Stimulated activated CD8-positive, alpha-beta memory T cell treated with anti-CD3 and anti-CD28 coated beads, Interleukin-12 subunit alpha, Interleukin-12 subunit beta, amount 100 ng/mL, for 24 hours (primary cell): ENCODE results near the gene COQ8A.
"Not testable (repeated sequence)": the region's sequence is repeated elsewhere in the genome, so short reads cannot be mapped to it uniquely, and the experiment has no call there.

Experiments used
- DNase-seq: peaks from one replicate; pipeline ENCODE4 v3.0.0-alpha.2; 2020; ENCODE audit errors: extremely low read depth

Gene COQ8A

DNA sequence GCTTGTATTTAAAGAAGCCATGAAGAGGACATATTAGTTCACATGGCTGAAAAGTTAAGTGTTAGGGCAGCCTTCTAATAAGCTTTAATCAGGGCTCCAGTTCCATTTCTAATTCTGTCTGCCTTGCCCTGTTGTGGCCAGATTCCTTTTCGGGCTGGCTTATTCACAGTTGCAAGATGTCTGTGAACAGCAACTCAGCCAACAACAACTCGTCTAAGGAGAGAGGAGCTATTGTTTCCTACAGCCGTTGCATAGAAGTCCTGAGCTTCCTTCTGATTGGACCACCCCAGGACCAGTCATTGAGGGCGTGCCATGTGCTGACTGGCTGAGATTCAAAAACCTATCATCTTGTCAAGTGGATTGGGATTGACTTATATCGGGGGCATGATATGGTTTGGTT is 18.6 kb upstream of the COQ8A start:
- no peak for DNase-seq

DNA sequence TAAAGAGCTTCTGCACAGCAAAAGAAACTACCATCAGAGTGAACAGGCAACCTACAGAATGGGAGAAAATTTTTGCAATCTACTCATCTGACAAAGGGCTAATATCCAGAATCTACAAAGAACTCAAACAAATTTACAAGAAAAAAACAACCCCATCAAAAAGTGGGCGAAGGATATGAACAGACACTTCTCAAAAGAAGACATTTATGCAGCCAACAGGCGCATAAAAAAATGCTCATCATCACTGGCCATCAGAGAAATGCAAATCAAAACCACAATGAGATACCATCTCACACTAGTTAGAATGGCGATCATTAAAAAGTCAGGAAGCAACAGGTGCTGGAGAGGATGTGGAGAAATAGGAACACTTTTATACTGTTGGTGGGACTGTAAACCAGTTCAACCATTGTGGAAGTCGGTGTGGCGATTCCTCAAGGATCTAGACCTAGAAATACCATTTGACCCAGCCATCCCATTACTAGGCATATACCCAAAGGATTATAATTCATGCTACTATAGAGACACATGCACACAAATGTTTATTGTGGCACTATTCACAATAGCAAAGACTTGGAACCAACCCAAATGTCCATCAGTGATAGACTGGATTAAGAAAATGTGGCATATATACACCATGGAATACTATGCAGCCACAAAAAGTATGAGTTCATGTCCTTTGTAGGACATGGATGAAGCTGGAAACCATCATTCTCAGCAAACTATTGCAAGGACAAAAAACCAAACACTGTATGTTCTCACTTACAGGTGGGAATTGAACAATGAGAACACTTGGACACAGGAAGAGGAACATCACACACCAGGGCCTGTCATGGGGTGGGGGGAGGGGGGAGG is 10.6 kb upstream of the COQ8A start:
- not testable (repeated sequence) for DNase-seq

DNA sequence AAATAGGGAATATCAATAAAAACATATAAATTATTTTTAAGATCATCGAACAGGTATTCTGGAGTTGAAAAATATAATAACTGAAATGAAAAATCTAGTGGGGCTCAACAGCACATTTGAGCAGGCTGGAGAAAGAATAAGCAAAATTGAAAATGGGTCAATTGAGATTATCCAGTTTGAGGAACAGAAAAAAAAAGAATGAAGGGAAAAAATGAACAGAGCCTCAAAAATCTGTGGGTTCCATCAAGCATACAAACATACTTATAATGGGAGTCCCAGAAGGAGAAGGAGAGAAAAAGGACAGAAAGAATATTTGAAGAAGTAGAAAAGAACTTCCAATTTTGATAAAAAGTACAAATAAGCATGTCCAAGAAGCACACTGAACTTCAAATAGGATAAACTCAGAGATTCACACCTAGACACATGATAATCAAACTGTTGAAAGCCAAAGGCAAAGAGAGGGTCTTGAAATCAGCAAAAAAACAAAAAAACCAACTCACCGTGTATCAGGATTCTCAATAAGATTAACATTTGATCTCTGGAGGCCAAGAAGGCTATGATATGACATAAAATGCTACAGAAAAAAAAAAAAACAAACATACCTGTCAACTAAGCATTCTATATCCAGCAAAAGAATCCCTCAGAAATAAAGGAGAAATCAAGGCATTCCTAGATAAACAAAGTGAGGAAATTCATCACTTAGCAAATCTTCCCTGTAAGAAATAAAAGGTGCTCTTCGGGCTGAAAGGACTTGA is 5.4 kb upstream of the COQ8A start:
- no peak for DNase-seq

DNA sequence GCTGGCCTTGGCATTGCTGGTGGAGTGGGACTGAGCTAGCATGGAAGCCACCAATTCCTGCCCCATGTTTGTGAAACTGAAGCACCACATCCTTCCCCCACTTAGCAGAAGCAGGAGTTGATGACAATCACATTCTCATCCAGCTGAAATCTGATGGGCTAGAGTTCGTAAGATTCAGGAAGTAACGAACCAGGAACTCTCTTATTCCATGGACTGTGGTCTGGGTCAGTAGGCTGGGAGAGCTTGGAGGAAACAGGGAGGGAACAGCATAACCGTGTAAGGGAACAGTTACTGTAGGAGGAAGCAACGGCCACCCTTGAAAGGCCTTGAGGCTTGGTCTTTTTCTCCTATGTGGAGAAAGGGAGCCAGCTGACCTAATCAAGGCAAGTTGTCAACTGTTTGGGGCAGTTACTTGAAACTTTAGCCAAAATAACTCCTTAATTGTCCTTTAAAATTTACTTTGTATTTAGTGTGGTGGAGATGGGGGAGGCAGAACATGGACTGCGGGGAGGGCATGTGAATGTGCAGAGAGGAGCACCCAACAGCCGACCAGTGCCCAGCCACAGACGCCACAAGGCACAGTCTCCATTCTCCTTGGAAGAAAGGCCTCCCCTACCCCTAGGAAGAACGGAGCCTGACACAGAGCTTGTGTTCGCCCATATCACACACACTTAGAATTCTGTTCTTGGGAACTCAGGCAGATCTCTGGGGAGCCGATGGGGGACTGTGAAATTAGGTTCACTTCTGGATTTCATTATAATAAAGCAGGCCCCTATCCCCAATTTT is 2.0 kb upstream of the COQ8A start:
- no peak for DNase-seq

DNA sequence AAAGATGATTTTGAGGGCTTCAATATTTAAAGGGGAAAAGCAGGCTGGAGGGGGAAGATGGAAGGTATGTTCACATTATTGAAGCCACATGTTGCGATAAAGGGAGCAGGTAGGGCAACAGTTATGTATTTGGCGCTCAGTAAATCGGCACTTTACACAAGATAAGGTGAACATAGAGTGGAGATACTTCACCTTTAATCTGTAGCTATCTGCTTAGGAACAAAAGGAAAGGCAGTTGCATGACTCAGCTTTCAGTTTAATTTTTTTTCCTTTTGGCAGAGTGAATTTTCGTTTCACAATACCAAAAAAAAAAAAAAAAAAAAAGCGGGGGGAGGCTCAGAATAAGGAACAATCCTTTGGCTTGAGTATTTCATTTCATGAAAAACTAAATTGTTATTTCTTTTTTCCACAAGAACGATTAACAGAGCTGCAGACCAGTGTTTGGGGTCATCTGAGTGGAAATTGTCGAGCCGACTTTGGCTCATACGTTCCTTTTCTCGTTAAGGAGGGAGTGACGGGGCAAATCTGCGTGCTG is 1.1 kb upstream of the COQ8A start:
- DNase-seq, result no peak

DNA sequence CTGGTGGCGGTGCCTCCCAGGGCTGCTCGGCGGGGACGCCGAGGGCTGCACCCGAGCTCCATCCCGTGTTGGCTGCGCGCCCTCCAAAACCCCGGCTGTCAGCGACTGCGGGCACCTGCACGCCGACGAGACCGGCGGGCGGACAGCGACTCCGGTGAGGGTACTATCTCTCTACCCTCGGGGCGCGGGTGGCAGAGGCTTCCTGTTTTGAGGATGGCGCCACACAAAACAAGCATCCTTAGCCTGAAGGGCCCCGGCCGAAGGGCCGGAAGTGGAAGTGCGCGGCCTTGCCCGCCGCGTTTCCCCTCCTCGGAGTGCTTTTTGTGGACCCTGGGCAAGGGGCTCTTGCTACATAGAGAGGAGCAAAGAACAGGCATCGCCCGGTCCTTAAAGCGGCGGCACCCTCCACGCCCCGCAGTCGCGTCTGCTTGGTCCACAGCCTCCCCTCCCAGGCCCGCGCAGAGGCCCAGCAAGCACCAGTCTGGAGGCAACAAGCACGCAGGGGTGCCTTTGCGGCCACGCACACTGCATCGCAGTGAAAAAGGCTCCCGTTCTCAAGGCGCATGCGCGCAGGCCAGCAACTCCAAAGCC is 561 bp upstream of the COQ8A start:
- peak; percentile 24 for DNase-seq

DNA sequence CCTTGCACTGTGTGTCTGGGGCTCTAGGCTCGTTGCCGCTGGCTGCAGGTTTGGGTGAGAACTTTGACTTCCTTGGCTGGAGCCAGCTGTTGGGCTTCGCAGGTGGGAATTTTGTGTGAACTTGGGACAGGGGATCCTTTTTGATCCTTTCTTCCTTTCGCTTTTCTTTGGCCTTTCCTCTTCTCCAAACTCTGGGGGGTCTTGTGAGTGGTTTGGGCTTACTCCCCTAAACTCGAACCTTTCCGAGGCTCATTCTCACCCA is 643 bp downstream of the COQ8A start:
- no peak for DNase-seq

DNA sequence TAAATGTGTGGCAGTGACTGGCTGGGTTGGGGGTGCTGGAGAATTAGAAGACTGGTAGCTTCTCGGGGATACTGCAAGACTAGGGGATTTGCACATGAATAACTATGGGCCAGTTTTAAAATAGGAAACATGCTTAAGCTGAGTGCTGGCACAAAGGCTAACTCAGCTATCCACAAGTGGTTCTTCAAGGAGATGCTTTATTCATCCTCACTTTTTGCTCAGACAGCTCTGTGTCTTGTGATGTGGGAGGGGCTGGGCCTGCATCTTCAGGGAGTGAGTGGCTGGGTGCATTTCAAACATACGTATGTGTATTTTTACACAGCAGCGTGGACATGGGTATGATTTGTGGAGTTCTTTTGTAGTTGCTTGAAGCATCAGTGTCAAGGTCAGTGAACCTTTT is 2.3 kb downstream of the COQ8A start:
- no peak for DNase-seq

DNA sequence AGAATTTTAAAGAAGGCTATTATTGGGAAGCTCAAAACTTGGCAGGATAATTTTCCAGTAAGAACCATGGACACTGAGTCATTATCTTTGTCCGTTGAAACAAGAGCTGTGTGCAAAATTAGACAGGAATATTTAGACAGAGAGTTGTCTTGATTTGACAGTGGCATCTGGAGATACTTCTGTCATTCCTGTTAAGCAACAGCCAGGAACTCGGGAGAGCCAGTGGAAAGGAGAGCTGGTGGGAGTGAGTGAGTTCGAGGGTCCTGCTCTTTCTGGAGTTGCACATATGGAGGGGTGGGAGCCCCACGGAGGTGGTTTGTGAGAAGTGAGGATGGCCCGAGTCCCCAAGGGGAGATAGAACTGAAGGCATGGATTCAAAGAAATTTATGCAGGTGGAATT is 3.1 kb downstream of the COQ8A start:
- no peak for DNase-seq

DNA sequence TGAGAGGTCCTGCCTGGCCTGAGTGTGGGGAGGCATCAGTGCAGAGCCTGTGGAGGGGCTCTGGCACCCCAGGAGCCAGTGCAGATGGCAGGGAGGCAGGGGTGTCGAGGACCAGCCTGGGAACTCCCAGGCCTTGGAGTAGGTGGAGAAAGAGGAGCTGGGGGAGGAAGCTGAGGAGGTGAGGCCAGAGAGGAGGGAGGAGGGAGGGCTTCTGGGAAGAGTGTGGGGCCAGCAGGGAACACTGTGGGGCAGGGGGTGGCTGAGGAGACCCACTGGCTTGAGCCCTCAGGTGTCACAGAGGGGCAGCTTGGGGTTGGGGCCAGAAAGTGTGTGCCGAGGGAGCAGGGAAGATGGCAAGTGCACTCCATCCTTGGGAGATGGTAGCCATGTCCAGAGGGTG is 3.8 kb downstream of the COQ8A start:
- DNase-seq, result no peak

DNA sequence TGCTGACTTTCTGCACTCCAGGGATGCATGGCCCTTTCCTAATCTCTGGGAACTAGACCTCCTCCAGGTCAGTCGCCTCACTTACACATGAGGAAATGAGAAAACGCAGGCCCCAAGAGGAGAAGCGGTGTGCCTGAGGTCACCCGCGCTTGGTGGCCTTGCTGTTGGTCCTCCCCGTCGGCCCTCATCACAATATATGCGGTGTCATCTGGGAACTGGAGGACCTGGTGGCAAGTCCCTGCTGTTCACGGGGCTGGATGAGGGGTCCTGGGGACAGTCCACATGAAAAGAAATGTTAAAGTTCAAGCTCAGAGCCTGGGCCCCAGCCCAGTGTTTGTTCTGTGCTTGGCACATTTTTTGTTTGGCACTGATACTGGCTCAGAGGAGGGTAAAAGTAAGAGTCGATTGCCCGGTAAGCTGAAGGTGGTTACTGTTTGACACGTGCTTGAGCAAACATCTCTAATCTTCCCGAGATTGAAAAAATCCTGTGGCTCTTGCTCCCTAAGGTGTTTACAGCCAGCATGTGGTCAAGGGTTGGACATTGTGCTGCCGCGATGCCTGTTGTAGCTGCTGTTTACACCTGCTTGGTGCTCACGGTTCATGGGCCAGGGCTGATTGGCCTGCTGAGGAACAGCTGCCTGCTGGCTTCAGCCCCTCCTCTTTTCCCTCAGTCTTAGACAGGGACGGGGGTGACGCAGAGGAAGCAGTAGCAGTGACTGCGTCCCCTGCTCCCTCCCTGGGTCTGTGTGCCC is 5.2 kb downstream of the COQ8A start:
- no peak for DNase-seq

DNA sequence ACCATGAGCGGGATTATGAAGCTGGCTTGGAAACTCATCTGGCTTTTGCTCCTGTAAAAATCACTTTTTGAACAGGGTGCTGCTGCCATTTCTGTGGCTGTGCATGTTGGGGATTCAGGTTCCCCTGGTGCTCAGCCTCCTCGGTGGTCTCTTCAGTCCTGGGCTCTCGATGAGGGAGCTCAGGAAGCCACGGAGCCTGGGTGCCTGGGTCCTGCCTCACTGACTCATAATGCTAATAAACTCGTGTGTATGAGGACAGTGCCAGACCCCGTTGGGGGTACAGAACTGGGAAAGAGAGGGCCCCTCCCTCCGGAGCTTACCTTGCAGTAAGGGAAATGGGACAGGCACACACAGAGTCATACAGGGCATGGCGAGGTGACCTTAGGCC is 5.8 kb downstream of the COQ8A start:
- no peak for DNase-seq

DNA sequence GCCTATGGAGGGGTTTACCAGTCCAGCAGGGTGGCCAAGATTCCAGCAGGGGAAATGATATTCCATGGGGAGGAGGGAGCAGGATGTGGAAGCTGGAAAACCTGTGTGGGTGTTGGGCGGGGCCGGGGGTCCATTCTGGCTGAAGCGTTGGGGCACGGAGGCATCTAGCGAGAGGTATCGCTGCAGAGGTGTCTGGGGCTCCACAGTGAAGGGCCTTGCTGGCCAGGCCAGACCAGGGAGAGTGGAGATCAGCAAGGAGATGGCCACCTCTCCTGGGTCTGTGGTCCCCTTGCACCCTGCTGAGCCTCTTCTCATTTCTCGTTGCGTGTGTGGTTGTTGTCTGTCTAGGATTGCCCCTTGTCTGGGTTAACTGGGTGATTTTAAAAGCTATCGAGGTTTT is 6.2 kb downstream of the COQ8A start:
- DNase-seq, result no peak

DNA sequence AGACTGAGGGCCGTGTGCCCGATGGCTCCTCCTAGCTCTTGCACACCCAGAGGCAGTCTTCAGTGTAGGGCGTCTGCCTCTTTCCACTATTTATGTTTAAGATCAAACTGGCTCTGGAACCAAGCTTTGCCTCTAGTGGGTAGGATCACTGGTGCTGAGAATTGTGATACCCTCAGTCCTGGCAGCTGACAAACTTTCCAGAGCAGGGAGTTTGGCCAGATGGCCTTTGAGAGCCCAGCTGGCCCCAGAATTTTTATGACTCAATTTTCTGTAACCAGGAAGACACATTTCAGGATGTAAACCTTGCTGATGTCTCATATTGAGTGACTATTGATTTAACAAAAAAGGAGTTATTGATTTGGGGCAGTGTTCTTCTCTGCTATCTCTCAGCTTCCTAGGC is 6.7 kb downstream of the COQ8A start:
- DNase-seq, result no peak

DNA sequence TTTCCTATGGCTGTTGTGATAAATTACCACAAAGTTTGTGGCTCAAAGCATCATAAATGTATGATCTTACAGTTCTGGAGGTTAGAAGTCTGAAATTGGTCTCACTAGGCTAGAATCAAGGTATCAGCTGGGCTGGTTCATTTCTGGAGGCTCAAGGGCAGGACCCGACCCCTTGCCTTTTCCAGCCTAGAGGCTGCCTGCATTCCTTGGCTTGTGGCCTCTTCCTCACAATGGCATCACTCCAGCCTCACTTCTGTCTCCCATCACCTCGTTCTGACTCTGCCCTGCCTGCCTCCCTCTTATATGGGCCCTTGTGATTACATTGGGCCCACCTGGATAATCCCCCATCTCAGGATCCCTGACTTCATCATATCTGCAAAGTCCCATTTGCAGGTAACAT is 8.0 kb downstream of the COQ8A start:
- no peak for DNase-seq

DNA sequence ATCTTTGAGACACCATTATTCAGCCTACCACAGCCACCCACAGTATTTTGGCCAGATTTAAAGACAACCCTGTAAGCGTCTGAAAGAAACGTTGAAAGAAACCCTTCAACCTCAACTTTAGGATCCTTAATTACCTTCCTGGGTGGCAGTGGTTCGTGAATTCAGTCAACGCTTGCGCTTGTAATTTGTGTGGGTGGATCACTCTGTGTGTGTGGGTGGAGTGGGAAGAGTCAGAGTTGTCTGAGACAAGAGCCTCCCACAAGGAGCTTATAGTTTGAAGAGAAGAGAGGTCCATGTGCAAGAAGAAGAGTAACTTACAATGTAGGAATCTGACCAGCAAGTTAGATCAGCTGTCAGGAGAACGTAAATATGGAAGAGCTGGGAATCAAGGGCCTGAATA is 8.4 kb downstream of the COQ8A start:
- DNase-seq, result no peak

DNA sequence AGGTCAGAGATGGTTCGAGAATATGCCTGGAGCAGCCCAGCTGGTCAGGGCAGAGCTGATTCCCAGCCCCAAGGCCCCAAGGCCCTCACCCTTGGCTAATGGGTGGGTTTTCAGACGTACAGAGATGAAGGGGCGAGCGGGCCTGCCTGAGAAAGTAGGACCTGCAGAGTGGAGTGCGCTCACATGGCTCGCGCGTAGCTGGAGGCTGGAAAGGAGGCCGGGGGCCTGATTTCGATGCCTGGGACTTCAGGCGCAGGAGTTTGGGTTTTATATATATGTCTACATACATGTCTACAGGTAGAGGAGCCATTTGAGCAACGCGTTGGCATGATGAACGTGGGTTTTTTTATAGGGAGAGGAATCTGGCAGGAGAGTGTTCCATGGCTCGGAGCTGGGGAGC is 8.9 kb downstream of the COQ8A start:
- DNase-seq, result no peak

DNA sequence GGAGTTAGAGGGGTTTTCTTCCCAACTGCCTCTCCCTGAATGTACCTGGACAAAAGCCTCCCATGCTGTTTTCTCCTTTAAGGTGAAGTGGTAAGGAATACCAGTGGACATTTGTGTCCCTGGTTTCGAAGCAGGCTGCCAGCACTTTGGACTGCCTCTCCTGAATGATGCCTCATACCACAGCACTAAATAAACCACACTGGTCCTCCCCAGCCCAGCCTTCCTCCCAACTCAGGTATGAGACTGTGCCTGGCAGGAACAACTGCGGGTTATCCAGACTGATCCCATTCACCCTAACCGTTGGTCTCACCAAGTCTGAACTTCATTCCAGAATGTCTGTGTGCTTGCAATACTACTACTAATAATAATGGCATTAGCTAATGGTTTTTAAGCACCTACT is 9.3 kb downstream of the COQ8A start:
- DNase-seq, result no peak

DNA sequence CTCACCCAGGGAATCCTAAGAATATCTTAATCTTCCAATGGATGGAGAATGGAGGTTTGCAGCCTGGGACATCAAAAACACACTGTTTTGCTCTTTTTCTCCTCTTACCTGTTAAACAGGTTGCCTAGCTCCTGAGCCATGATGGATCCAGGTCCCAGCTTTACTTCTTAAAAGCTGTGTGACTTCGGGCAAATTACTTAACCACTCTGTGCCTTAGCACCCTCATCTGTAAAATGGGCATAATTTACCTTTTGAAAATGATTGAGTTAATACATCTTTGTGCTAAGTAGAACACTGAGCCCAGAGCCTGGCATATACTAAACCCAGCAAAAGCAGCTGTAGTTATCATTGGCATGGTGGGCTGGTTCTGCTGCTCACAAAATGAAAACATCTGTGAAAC is 10.2 kb downstream of the COQ8A start:
- no peak for DNase-seq

DNA sequence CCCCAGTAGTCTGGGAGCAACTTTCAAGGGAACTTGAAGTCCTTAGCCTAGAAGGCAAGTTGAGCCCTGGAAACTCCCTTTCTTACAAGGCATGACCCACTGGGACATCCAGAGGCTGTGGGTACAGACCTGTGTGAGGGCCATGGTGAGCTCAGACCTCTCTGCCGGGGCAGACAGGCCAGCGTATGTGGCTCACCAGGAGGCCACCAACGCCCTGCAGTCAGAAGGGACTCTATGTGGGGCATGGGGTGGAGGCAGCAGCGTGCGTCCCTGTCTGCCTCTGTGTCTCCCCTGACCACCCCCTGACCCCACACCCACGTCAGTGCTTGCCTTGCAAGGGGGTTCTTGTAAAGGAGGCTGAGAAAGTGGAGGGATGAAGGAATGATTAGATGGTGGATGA is 10.8 kb downstream of the COQ8A start:
- DNase-seq, result no peak

DNA sequence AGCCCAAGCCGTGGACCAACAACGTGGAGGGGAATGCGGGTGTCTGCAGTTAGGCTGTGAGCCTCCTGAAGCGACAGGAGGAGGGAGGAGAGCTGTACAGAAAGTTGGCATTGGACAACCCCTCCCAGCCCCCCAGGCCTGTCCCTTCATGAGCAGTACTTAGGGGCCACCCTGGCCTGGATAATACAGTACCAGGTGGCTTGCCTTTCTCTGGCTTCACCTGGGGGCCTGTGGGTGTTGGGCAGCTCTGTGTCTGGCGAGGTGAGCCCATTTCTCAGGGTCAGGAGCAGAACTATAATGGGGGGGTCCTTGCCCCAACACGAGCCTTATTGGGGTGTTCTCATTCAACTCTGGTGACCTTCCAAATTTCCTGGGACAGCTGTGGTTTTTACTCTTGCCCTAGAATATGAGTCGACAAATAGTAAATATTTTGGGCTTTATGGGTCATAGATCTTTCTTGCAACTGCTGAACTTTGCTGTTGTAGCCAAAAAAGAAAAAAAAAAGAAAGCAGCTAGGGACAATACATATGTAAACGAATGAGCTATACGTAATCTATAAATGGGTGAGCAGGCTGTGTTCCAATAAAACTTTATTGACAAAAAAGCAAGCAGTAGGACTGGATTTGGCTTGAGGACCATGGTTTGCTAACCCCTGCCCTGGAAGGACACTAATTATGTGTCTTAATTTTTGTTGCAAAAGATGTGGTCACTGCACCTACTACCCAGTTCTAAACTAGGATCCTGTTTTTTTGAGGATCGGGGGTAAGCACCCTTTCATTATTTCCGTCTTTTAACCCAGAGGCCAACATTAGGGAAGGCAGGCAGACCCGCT is 11.4 kb downstream of the COQ8A start:
- no peak for DNase-seq
